Measurements from ENCODE around the gene PHF19. TPM values are rescaled to one million over a fixed set of nuclear protein-coding genes. Genes with fewer than 3 reads are reported as not detected.

Gene PHF19
- total and polyA plus RNA-seq, 11 donors = 9.6 to 28.0 (median 12.5) TPM

- Histone ChIP-seq H3K36me3 (no peaks in the 10 kb centered on the region), H3K27me3 (no peaks in the 10 kb centered on the region), H3K4me1 (peaks cover 0 to 34% (median 8%) of the 10 kb centered on the region in 12 donors), H3K27ac (peak overlapping the region in 3 of 12 donors; percentile 4 to 78 (median 73)), H3K4me3 (no peak overlapping the region), H3K9me3 (no peaks in the 10 kb centered on the region)
- no peak for ATAC-seq
- no peak for DNase-seq
- TF ChIP-seq CTCF (IDR thresholded peaks at IDR 0.05) = no peak
- no peak for TF ChIP-seq POLR2A (IDR thresholded peaks at IDR 0.05)
- intact Hi-C loops (cut with DNase I) = no loop called here
- 91 to 97% (median 95%) methylated on average over 10 of the region's 10 CpGs for WGBS, 4 donors
Observed at GRCh38 chr9:120891245-120891883, 14.4 kb upstream of the PHF19 start.

GRCh38 chr9:120890320-120891244 lies 13.6 kb upstream of the PHF19 start:
- H3K4me3 ChIP-seq = no peak overlapping the region
- no peaks in the 10 kb centered on the region for H3K36me3 ChIP-seq
- intact Hi-C loops (cut with DNase I) = no loop called here
- WGBS, 4 donors = 81 to 86% (median 84%) methylated on average over 14 of the region's 14 CpGs
- H3K9me3 ChIP-seq = no peaks in the 10 kb centered on the region
- H3K27me3 ChIP-seq = no peaks in the 10 kb centered on the region
- peaks cover 0 to 42% (median 12%) of the 10 kb centered on the region in 12 donors for H3K4me1 ChIP-seq
- no peak for TF ChIP-seq CTCF (IDR thresholded peaks at IDR 0.05)
- no peak for TF ChIP-seq POLR2A (IDR thresholded peaks at IDR 0.05)
- peak overlapping the region in 5 of 12 donors; percentile 4 to 78 (median 42) for H3K27ac ChIP-seq
- no peak for ATAC-seq
- no peak for DNase-seq

GRCh38 chr9:120889606-120890271 lies 12.8 kb upstream of the PHF19 start:
- peak overlapping the region in 5 of 12 donors; percentile 4 to 78 (median 42) for H3K27ac ChIP-seq
- no peak for ATAC-seq
- H3K9me3 ChIP-seq = no peaks in the 10 kb centered on the region
- no peaks in the 10 kb centered on the region for H3K36me3 ChIP-seq
- 96 to 100% (median 97%) methylated on average over 1 of the region's 1 CpG for WGBS, 4 donors
- TF ChIP-seq CTCF (IDR thresholded peaks at IDR 0.05) (no peak), POLR2A (IDR thresholded peaks at IDR 0.05) (no peak)
- intact Hi-C loops (cut with DNase I) = no loop called here
- H3K27me3 ChIP-seq = no peaks in the 10 kb centered on the region
- H3K4me1 ChIP-seq = peaks cover 0 to 42% (median 11%) of the 10 kb centered on the region in 12 donors
- DNase-seq = no peak
- H3K4me3 ChIP-seq = no peak overlapping the region

- no peaks in the 10 kb centered on the region for H3K27me3 ChIP-seq
- DNase-seq (no peak), ATAC-seq (no peak)
- H3K27ac ChIP-seq = no peak overlapping the region
- H3K4me1 ChIP-seq = peaks cover 0 to 39% (median 5%) of the 10 kb centered on the region in 12 donors
- TF ChIP-seq CTCF (IDR thresholded peaks at IDR 0.05) (no peak), POLR2A (IDR thresholded peaks at IDR 0.05) (no peak)
- H3K4me3 ChIP-seq = no peak overlapping the region
- H3K36me3 ChIP-seq = no peaks in the 10 kb centered on the region
- intact Hi-C loops (cut with DNase I) = no loop called here
- H3K9me3 ChIP-seq = no peaks in the 10 kb centered on the region
Observed at GRCh38 chr9:120888626-120889025, 11.6 kb upstream of the PHF19 start.
